K562 (cell line): ENCODE data around the gene SPDYE4. TPM values are rescaled to one million over a fixed set of nuclear protein-coding genes. Genes with fewer than 3 reads are reported as not detected.

Source experiments
- ATAC-seq: fragments of 200-7000 bp; cut with Tn5 transposase; 3 replicates; pipeline ENCODE4 v1.9.1; 2020; ENCODE audit warnings: moderate library complexity
- BruUV-seq: library from RNA; stranded (reverse); fragments of 400-500 nt; replicated peaks from 2 replicates; lab custom pipeline; 2021; lab: Mats Ljungman, UMichigan
- CTCF ChIA-PET: fragments of 300-600 bp; formaldehyde crosslinking; extraction: SDS; loops from one replicate; lab custom pipeline; 2021; ENCODE audit warnings: low intra/inter-chr PET ratio; lab: Yijun Ruan, JAX
- POLR2A ChIA-PET: fragments of 300-600, 350-650 bp; sonication (Branson Sonifier 250); formaldehyde crosslinking; extraction: SDS; loops from one replicate; lab custom pipeline; 2021; ENCODE audit warnings: antibody characterized with exemption, inconsistent platforms; lab: Yijun Ruan, JAX
- DNase-seq, 4 experiments: peaks; one replicate each; pipeline versions ENCODE4 v3.0.0 to v3.0.0-alpha.2; 2011 to 2018; ENCODE audit warnings: low spot score in 3 of 4, mixed read lengths in 3 of 4; ENCODE audit errors: extremely low read depth in 1 of 4
- FAIRE-seq: peaks from 2 replicates; lab custom pipeline; 2011; peaks lifted over from hg19 to GRCh38; lab: Jason Lieb, UNC
- H2AFZ ChIP-seq: 2 replicates; pipeline ENCODE4 v1.6.0; 2011; ENCODE audit warnings: low read depth, low read length, control low read depth, inconsistent platforms
- H3K27ac ChIP-seq: fragments of 200-600 bp; 3 replicates; pipeline ENCODE4 v1.8.0; 2011; ENCODE audit warnings: low read depth, mild to moderate bottlenecking, control low read depth, inconsistent platforms, low read length, moderate library complexity, mixed read lengths; ENCODE audit errors: extremely low read depth
- H3K27me3 ChIP-seq, 2 experiments: fragments of 300-600 bp in 1 of 2; 2 replicates in 1 of 2; 3 replicates in 1 of 2; pipeline versions ENCODE4 v1.6.0 to v1.8.0; 2011; ENCODE audit warnings: inconsistent platforms in 2 of 2, low read length in 2 of 2, mild to moderate bottlenecking in 1 of 2, mixed read lengths in 1 of 2, moderate library complexity in 1 of 2; ENCODE audit not compliant: control insufficient read depth in 2 of 2, insufficient read depth in 2 of 2
- H3K36me3 ChIP-seq: fragments of 300-600 bp; 3 replicates; pipeline ENCODE4 v1.8.0; 2011; ENCODE audit warnings: mild to moderate bottlenecking, low read length, inconsistent platforms; ENCODE audit not compliant: control insufficient read depth, insufficient read depth
- H3K4me1 ChIP-seq, 2 experiments: fragments of 200-600 bp in 1 of 2; replicated peaks in 1 of 2; 2 replicates in 1 of 2; 3 replicates in 1 of 2; pipeline versions ENCODE4 v1.5.1 to v1.8.0; 2011; ENCODE audit warnings: inconsistent platforms in 2 of 2, low read length in 2 of 2, mild to moderate bottlenecking in 1 of 2, mixed read lengths in 1 of 2, moderate library complexity in 1 of 2; ENCODE audit not compliant: control insufficient read depth in 2 of 2, insufficient read depth in 2 of 2
- H3K4me2 ChIP-seq: 2 replicates; pipeline ENCODE4 v1.6.1; 2011; ENCODE audit warnings: low read length, control low read depth, inconsistent platforms, mixed read lengths; ENCODE audit not compliant: insufficient read depth
- H3K4me3 ChIP-seq: fragments of 200-600 bp; sonication (generic), shearing (Covaris generic); 2 replicates; pipeline ENCODE4 v1.5.1; 2016; ENCODE audit warnings: control low read depth, inconsistent platforms
- H3K79me2 ChIP-seq: fragments of 200-600 bp; 3 replicates; pipeline ENCODE4 v1.8.0; 2011; ENCODE audit warnings: low read length, inconsistent platforms; ENCODE audit not compliant: control insufficient read depth, insufficient read depth
- H3K9ac ChIP-seq, 2 experiments: 2 replicates each; pipeline versions ENCODE4 v1.6.0 to v1.6.1; 2011; ENCODE audit warnings: low read depth in 2 of 2, low read length in 2 of 2, control low read depth in 1 of 2, inconsistent platforms in 1 of 2, mild to moderate bottlenecking in 1 of 2, mixed read lengths in 1 of 2; ENCODE audit not compliant: insufficient read depth in 1 of 2
- H3K9me1 ChIP-seq: one replicate; pipeline ENCODE4 v1.6.0; 2011; ENCODE audit warnings: inconsistent platforms, mild to moderate bottlenecking, low read length, moderate library complexity; ENCODE audit not compliant: control insufficient read depth, insufficient read depth
- H3K9me3 ChIP-seq: replicated peaks from 2 replicates; pipeline ENCODE4 v1.5.1; 2011; ENCODE audit warnings: low read depth, low read length, inconsistent platforms; ENCODE audit not compliant: control insufficient read depth, insufficient read depth
- H4K20me1 ChIP-seq: replicated peaks from 2 replicates; pipeline ENCODE4 v1.6.1; 2011; ENCODE audit warnings: low read length, inconsistent platforms, mixed read lengths; ENCODE audit not compliant: control insufficient read depth, insufficient read depth
- CHD2 ChIP-seq: IDR thresholded peaks from 2 replicates; pipeline ENCODE4 v1.6.1; 2011; ENCODE audit warnings: low read depth, low read length
- KAT7 ChIP-seq: sonication (generic); formaldehyde crosslinking; IDR thresholded peaks from 2 replicates; pipeline ENCODE4 v1.8.0; 2022; ENCODE audit warnings: missing genetic modification reagents, mild to moderate bottlenecking, borderline replicate concordance
- MEF2D ChIP-seq: conservative IDR thresholded peaks from 2 replicates; pipeline ENCODE4 v1.6.1; 2016; ENCODE audit warnings: low read depth, missing genetic modification characterization, missing compliant biosample characterization
- NR4A1 ChIP-seq, 2 experiments: fragments of 250-450 bp in 1 of 2; fragments of 450-650 bp in 1 of 2; sonication (Bioruptor Pico) in 1 of 2; IDR thresholded peaks; 2 replicates each; pipeline versions ENCODE4 v1.4.0 to v1.6.1; 2016 to 2020; ENCODE audit warnings: mild to moderate bottlenecking in 2 of 2, missing compliant biosample characterization in 1 of 2, missing genetic modification characterization in 1 of 2, moderate library complexity in 1 of 2
- POLR3A ChIP-seq: IDR thresholded peaks from 2 replicates; pipeline ENCODE4 v1.6.1; 2011; ENCODE audit warnings: borderline replicate concordance, mild to moderate bottlenecking, moderate library complexity; ENCODE audit not compliant: insufficient read length, insufficient read depth; ENCODE audit errors: extremely low read depth
- ZFP36 ChIP-seq: fragments of 150-350 bp; IDR thresholded peaks from 2 replicates; pipeline ENCODE4 v1.6.1; 2018; ENCODE audit warnings: low read length, low read depth; ENCODE audit not compliant: partially characterized antibody
- ZNF584 ChIP-seq: fragments of 200-800 bp; sonication (Bioruptor generic); IDR thresholded peaks from 2 replicates; pipeline ENCODE4 v1.6.1; 2016; ENCODE audit warnings: low read depth, mild to moderate bottlenecking, missing genetic modification characterization, missing compliant biosample characterization
- ZNF766 ChIP-seq: fragments of 200-800 bp; sonication (Bioruptor generic); conservative IDR thresholded peaks from 2 replicates; pipeline ENCODE4 v1.6.1; 2016; ENCODE audit warnings: missing genetic modification characterization, missing compliant biosample characterization
- WGBS: fragments of 100-300 bp; shearing (Covaris generic); methylation state at CpG from one replicate; pipeline ENCODE4 v1.1.6; 2016; ENCODE audit warnings: low coverage, mixed read lengths; ENCODE audit not compliant: insufficient coverage; ENCODE audit errors: missing lambda C conversion rate; 5-methylcytosine and 5-hydroxymethylcytosine counted together
- in situ Hi-C: fragments of 300-500 bp; cut with MboI; formaldehyde crosslinking; loops from 4 replicates; pipeline ENCODE4 v1.15.0; 2018; ENCODE audit warnings: inconsistent platforms, mixed read lengths
- intact Hi-C: fragments of 100-400 bp; cut with micrococcal nuclease; formaldehyde crosslinking; loops from 2 replicates; pipeline ENCODE4 v1.14.2; 2022
- polyA plus RNA-seq, 8 experiments: library from polyadenylated mRNA; depleted of rRNA in 4 of 8; stranded (reverse) in 5 of 8; unstranded in 3 of 8; fragments of >200 nt; fragmentation: Nextera tagmentation in 2 of 8; fragmentation: Illumina TruSeq in 1 of 8; extraction: Ambion mirVana in 2 of 8; extraction: Trizol in 1 of 8; gene quantifications; 2 replicates each; pipeline versions ENCODE4 v1.2.1 to v1.2.3, GENCODE V29; 2011 to 2014; ENCODE audit warnings: inconsistent platforms in 1 of 8, missing spikeins in 1 of 8
- total RNA-seq, 7 experiments: library from RNA; depleted of rRNA in 6 of 7; stranded (reverse); fragments of >200 nt in 6 of 7; fragmentation: Illumina TruSeq in 2 of 7; extraction: Trizol in 2 of 7; gene quantifications; 2 replicates each; pipeline versions ENCODE4 v1.2.1 to v1.2.3, GENCODE V29; 2011 to 2021; ENCODE audit warnings: low replicate concordance in 1 of 7
- TF ChIP-seq, protein P1 (sequence below), 2 experiments: fragments of 450-650 bp; IDR thresholded peaks; 2 replicates each; pipeline ENCODE4 v1.6.1; 2018; ENCODE audit warnings: mild to moderate bottlenecking in 2 of 2, low read depth in 1 of 2; ENCODE audit not compliant: partially characterized antibody in 2 of 2
- TF ChIP-seq, protein P2 (sequence below), 3 experiments: fragments of 200-800 bp in 1 of 3; sonication (Bioruptor generic) in 1 of 3; sonication (generic) in 1 of 3; formaldehyde crosslinking in 1 of 3; IDR thresholded peaks; 2 replicates each; pipeline versions ENCODE4 v1.6.1 to v1.8.0; 2016 to 2022; ENCODE audit warnings: mild to moderate bottlenecking in 2 of 3, missing compliant biosample characterization in 2 of 3, missing genetic modification characterization in 2 of 3, missing genetic modification reagents in 1 of 3
- TF ChIP-seq, protein P3 (sequence below): sonication (generic); formaldehyde crosslinking; IDR thresholded peaks from 2 replicates; pipeline ENCODE4 v1.8.0; 2022; ENCODE audit warnings: mild to moderate bottlenecking, missing genetic modification reagents
- TF ChIP-seq, protein P4 (sequence below): sonication (generic); formaldehyde crosslinking; IDR thresholded peaks from 2 replicates; pipeline ENCODE4 v1.8.1; 2023; ENCODE audit warnings: mild to moderate bottlenecking, missing genetic modification reagents, moderate library complexity

SPDYE4 gene
- total and polyA plus RNA-seq, 9 of the 15 experiments (the other 6 are each of a cell fraction or from before 2014, with no cell fraction given) = not detected

DNA sequence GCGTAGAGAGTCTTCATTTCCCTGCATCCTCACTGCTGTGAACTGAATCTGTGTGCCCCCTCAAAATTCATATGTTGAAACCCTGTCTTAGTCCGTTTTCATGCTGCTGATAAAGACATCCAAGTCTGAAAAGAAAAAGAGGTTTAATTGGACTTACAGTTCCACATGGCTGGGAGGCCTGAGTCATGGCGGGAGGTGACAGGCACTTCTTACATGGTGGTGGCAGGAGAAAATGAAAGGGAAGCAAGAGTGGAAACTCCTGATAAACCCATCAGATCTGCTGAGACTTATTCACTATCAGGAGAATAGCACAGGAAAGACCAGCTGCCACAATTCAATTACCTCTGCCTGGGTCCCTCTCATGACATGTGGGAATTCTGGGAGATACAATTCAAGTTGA lies 10.6 kb downstream of the SPDYE4 start:
- BruUV-seq = no TSS peak
- ATAC-seq (no peak), FAIRE-seq (no peak), DNase-seq (no peak)
- Histone ChIP-seq H3K9ac (no peak overlapping the region), H3K79me2 (no peaks in the 10 kb centered on the region), H3K9me1 (no peaks in the 10 kb centered on the region), H3K4me1 (peaks cover 0 to 4% of the 10 kb centered on the region in 2 experiments; a peak in 3 of 5 replicates), H4K20me1 (no peaks in the 10 kb centered on the region), H3K4me3 (no peak overlapping the region), H3K36me3 (no peaks in the 10 kb centered on the region), H3K27me3 (peaks cover 4 to 7% of the 10 kb centered on the region in 2 experiments; a peak in 1 of 5 replicates), H3K4me2 (no peak overlapping the region), H3K27ac (no peak overlapping the region), H2AFZ (no peak overlapping the region), H3K9me3 (0 out of 2 replicates have a peak, but pooled peaks cover 1% of the 10 kb centered on the region)
- WGBS = 4% methylated on average over 3 of the region's 3 CpGs
- intact Hi-C loops (loop anchor here (2.0 to 10.0 kb wide), 4 partner anchors 147 to 333 kb away; no protein-coding TSS in a partner anchor), in situ Hi-C loops (no loop called here)
- no peak for TF ChIP-seq MEF2D
- TF ChIP-seq, protein P1, sequence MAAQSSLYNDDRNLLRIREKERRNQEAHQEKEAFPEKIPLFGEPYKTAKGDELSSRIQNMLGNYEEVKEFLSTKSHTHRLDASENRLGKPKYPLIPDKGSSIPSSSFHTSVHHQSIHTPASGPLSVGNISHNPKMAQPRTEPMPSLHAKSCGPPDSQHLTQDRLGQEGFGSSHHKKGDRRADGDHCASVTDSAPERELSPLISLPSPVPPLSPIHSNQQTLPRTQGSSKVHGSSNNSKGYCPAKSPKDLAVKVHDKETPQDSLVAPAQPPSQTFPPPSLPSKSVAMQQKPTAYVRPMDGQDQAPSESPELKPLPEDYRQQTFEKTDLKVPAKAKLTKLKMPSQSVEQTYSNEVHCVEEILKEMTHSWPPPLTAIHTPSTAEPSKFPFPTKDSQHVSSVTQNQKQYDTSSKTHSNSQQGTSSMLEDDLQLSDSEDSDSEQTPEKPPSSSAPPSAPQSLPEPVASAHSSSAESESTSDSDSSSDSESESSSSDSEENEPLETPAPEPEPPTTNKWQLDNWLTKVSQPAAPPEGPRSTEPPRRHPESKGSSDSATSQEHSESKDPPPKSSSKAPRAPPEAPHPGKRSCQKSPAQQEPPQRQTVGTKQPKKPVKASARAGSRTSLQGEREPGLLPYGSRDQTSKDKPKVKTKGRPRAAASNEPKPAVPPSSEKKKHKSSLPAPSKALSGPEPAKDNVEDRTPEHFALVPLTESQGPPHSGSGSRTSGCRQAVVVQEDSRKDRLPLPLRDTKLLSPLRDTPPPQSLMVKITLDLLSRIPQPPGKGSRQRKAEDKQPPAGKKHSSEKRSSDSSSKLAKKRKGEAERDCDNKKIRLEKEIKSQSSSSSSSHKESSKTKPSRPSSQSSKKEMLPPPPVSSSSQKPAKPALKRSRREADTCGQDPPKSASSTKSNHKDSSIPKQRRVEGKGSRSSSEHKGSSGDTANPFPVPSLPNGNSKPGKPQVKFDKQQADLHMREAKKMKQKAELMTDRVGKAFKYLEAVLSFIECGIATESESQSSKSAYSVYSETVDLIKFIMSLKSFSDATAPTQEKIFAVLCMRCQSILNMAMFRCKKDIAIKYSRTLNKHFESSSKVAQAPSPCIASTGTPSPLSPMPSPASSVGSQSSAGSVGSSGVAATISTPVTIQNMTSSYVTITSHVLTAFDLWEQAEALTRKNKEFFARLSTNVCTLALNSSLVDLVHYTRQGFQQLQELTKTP (IDR thresholded peaks at IDR 0.05; ENCODE audit: low read depth in 1 of 2, partially characterized antibody in 2 of 2) = no peak
- TF ChIP-seq KAT7 (CRISPR knock-in tag) = no peak
- no peak for TF ChIP-seq ZNF584
- no peak for TF ChIP-seq NR4A1 (CRISPR knock-in tag; IDR thresholded peaks at IDR 0.05)
- no peak for TF ChIP-seq NR4A1 (tag; IDR thresholded peaks at IDR 0.05)
- TF ChIP-seq, protein P2, sequence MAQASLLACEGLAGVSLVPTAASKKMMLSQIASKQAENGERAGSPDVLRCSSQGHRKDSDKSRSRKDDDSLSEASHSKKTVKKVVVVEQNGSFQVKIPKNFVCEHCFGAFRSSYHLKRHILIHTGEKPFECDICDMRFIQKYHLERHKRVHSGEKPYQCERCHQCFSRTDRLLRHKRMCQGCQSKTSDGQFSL (CRISPR knock-in tag; IDR thresholded peaks at IDR 0.05) = no peak
- TF ChIP-seq, protein P2 (tag; IDR thresholded peaks at IDR 0.05) = no peak
- TF ChIP-seq, protein P3, sequence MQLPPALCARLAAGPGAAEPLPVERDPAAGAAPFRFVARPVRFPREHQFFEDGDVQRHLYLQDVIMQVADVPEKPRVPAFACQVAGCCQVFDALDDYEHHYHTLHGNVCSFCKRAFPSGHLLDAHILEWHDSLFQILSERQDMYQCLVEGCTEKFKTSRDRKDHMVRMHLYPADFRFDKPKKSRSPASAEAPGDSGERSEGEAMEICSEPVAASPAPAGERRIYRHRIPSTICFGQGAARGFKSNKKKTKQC (CRISPR knock-in tag) = no peak
- TF ChIP-seq CHD2 = no peak
- TF ChIP-seq ZNF766 (CRISPR knock-in tag) = peak; percentile 87
- no peak for TF ChIP-seq POLR3A
- TF ChIP-seq, protein P4, sequence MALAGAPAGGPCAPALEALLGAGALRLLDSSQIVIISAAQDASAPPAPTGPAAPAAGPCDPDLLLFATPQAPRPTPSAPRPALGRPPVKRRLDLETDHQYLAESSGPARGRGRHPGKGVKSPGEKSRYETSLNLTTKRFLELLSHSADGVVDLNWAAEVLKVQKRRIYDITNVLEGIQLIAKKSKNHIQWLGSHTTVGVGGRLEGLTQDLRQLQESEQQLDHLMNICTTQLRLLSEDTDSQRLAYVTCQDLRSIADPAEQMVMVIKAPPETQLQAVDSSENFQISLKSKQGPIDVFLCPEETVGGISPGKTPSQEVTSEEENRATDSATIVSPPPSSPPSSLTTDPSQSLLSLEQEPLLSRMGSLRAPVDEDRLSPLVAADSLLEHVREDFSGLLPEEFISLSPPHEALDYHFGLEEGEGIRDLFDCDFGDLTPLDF (CRISPR knock-in tag) = no peak
- peak; percentile 82 for TF ChIP-seq ZFP36
- POLR2A ChIA-PET = interaction anchor here (1.3 kb wide), 1 partner anchor 166 kb away, joined by 3 read pairs; no protein-coding TSS in a partner anchor
- CTCF ChIA-PET = no interaction called here
